HG03432 (cell line): ENCODE results near the gene RPS16.
A peak's percentile ranks its signal among the peaks of the same experiment; 100 is the strongest.

Source experiments
- ATAC-seq: cut with Tn5 transposase; IDR thresholded peaks from one replicate; pipeline ENCODE4 v1.9.1; 2021; ENCODE audit warnings: mild to moderate bottlenecking, moderate library complexity; ENCODE audit not compliant: unreplicated experiment

RPS16 gene

DNA sequence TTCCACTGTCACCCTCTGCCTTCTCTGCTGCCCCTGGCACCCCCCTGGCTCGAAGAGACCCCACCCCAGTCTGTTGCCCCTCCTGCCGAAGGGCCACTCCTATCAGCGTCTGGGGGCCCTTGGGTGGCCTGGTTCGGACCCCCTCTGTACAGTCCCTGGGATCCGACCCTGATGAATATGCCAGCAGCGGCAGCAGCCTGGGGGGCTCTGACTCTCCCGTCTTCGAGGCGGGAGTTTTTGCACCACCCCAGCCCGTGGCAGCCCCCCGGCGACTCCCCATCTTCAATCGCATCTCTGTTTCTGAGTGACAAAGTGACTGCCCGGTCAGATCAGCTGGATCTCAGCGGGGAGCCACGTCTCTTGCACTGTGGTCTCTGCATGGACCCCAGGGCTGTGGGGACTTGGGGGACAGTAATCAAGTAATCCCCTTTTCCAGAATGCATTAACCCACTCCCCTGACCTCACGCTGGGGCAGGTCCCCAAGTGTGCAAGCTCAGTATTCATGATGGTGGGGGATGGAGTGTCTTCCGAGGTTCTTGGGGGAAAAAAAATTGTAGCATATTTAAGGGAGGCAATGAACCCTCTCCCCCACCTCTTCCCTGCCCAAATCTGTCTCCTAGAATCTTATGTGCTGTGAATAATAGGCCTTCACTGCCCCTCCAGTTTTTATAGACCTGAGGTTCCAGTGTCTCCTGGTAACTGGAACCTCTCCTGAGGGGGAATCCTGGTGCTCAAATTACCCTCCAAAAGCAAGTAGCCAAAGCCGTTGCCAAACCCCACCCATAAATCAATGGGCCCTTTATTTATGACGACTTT is 27.1 kb downstream of the RPS16 start:
- ATAC-seq, result no peak

DNA sequence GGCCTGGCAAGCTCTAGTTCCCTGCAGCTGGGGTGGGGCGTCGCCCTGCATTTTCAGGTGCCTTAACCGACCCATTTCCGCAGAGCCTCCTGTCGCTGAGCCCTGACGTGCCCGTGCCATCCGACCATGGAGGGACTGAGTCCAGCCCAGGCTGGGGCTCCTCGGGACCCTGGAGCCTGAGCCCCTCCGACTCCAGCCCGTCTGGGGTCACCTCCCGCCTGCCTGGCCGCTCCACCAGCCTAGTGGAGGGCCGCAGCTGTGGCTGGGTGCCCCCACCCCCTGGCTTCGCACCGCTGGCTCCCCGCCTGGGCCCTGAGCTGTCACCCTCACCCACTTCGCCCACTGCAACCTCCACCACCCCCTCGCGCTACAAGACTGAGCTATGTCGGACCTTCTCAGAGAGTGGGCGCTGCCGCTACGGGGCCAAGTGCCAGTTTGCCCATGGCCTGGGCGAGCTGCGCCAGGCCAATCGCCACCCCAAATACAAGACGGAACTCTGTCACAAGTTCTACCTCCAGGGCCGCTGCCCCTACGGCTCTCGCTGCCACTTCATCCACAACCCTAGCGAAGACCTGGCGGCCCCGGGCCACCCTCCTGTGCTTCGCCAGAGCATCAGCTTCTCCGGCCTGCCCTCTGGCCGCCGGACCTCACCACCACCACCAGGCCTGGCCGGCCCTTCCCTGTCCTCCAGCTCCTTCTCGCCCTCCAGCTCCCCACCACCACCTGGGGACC is 27.9 kb downstream of the RPS16 start:
- ATAC-seq, result no peak

DNA sequence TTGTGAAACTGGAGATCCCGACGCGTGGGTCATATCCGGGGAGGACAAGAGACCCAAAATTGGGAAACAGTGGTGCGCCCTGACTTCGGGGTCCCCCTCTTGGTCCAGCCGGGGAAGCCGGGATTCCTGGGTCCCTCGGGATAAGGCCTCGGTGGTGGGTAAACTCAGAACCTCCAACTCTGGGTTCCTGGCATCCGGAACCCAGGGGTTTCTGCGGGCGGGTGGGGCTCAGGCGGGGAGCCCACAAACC is 28.4 kb downstream of the RPS16 start:
- no peak for ATAC-seq

DNA sequence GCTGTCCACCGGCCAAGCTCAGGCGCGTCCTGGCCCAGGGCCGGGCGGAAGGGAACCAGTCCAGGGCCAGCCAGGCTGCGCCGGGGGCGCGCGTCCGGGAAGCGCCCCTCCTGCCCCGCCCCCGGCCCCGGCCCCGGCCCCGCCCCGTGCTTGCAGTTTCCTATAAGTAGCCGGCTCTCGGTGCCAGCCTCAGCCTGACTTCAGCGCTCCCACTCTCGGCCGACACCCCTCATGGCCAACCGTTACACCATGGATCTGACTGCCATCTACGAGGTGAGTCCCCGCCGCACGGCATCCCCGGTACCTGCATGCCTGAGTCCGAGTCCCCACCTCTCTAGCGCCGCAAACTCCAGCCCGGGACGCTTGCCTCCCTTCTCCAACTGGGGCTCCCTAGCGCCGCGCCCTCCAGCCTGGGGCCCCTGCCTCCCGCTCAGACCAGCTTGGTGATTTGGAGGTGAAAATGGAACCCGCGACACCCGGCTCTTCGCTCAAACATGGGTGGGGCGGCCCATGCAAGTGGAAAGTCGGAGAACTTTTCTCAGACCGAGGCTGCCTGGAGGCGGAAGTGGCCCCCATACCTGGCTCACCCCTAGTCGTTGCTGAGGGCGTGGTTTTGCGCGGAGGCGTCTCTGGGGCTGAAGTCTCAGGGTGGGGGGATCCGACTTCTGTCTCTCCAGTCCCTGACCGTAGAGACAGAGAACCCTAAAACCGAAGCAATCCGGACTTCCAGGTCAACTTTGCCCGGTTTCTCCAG is 28.9 kb downstream of the RPS16 start, which contains the start of gene ZFP36:
ZFP36 (plus strand) TSS at position 192 of the 754 bp plus-strand sequence; CDS start at position 250, 58 bp downstream.
- peak; percentile 24 for ATAC-seq

DNA sequence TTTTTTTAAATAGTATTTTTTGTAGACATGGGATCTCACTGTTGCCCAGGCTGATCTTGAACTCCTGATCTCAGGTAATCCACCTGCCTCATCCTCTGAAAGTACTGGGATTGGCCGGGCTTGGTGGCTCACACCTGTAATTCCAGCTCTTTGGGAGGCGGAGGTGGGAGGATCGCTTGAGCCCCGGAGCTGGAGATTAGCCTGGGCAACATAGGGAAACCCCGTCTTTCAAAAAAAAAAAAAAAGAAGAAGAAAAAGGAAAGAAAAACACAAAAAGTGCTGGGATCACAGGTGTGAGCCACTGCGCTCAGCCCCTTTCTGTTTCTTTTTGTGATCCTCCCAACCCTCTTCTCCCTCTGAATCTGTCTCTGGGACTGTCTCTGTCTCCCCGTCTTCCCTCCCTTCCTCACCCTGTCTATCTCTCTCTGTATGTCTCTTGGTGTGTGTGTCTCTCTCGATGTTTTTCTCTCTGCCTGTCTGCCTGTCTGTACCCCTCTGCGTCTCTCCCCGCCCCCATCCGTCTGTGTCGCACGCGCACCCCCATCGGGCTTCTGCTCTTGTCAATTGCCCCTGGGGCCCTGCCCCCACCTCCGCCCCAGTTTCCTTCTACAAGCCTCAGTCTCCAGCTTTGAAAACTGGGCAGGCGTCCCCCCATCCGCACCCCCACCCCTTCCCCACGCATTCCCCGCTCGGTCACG is 29.6 kb downstream of the RPS16 start:
- no peak for ATAC-seq

DNA sequence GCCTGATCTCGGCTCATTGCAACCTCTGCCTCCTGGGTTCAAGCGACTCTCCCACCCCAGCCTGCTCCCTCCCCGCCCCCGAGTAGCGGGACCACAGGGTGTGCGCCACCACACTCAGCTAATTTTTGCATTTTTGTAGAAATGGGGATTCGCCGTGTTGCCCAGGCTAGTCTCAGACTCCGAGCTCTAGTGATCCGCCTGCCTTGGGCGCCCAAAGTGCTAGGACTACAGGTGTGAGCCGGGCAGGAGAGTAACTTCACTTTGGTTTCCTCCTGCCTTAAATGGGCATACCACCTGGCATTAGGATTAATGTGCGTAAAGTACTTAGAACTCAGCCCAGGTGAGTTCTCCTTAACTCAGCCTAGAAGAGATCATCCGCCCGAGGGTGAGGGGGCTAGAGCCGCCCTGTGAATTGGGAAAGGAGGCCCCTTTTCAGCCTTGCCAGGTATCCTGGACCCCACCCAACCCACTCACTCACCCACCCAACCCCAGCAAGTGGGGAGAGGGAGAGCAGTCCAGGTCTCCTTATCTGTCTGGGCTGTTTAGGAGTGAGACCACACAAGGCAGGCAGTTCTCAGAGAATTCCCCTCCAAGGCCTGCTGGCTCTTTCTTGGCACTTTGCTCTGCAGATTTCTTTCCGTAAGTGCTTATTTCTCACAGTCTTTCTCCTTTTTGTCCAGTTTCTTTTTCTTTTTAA is 30.3 kb downstream of the RPS16 start:
- no peak for ATAC-seq

DNA sequence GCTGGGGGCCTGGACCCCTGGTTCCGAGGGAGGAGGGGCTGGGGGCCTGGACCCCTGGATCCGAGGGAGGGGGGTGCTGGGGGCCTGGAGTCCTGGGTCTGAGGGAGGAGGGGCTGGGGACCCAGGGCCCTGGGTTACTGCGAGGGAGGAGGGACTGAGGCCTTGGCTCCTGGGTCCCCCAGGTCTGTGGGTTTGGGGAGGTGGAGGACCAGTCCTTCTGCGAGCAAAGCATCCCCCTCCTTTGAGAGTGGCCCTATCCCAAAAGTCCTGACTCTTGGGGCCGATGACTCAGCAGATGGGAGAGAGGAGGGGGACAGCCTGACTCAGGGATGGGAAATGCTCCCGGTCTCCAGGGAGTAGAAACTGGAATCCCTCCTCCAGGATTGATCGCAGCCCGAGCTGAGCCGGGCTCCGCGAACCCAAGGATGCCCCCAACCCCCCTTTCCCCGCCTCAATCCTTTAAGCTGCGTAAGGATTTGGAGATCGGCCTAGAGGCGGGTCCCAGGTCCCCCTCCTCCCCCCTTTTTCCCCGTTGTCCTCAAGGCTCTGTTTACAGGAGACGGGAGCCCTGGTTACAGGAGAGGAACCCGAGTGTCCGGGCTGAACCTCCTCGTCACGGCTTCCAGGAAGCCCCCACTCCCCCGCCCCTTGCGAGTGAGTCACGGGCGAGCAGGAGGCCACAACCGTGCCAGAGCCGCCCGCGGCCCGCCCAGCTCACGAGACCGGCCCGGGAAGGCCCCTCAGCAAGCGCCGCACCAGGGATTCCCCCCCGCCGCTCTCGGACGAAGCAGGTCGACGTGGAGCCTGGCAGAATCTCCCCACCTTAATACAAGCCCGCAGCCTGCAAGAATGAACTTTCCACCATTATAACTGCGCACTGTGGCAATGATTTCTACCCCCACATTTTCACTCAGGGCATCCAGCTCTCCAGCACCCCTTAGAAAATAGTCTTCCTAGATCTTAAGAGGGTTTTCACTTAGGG is 32.1 kb downstream of the RPS16 start:
- peak; percentile 27 for ATAC-seq

DNA sequence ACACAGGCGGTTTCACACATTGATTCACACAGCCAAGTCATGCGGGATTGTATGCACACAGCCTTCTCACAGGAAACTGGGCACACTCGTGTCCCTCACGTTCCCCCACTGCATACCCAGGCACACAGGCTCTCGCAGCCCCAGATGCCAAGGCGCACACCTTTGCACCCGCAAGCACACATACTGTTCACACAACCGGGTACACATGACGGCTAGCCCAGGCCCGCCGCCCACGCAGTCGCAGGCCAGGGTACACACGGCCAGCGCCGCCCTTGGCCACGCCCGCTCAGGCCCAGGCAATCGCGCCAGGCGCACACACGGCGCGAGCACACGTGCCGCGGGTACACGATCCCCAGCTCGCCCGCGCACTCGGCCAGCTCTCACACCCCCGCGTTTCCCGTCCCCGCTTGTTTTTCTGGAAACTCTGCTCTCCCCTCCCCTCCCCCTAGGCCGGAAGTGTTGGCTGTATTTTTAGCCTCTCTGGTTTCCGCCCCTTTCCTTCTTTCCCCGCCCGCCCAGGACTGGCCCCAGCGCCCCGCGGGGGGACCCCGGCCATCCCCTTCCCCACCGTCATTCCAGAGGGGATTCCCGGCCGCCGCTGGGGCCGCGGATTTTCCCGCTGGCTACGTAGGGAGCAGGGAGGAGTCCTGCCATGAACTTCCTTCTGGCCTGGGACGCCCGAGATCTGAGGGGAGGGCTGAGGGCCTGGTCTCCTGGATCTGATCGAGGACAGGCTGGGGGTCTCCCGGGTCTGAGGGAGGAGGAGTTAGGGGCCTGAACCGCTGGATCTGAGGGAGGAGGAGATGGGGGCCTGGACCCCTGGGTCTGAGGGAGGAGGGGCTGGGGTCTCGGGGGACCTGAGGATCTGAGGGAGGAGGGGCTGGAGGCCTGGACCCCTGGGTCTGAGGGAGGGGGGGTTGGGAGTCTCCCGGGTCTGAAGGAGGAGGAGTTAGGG is 33.1 kb downstream of the RPS16 start:
- ATAC-seq, result peak; percentile 26

DNA sequence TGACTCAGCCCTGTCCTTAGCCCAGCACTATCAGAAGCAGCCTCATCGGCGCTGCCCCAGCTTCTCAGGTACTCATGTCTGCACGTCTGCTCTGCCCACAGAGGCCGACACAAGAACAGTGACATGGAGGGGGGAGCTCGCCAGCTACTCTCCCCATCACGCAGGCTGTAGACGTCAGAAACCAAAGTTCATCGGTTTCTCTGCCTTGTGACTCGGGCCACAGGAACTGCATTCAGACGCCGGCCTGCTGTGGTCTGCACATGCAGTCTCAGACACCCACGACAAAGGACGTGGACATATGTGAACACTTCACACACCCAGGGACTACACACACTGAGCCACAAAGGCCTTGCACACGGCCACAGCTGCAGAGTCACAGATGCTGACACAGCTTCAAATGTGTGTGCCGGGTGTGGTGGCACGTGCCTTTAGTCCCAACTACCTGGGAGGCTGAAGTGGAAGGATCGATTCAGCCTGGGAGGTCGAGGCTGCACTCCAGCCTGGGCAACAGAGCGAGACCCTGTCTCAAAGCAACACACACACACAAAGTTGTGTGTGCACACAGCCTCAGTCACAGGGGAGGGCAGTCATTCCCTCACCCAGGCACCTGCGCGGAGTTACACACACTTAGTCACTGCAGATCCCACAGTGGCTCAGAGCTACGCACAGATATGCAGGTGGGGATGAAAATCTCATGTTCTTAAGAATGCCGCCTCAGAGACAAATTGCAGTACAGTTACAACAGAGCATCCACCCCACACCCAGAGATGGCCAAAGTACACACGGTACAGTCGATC is 34.0 kb downstream of the RPS16 start:
- peak; percentile 27 for ATAC-seq

DNA sequence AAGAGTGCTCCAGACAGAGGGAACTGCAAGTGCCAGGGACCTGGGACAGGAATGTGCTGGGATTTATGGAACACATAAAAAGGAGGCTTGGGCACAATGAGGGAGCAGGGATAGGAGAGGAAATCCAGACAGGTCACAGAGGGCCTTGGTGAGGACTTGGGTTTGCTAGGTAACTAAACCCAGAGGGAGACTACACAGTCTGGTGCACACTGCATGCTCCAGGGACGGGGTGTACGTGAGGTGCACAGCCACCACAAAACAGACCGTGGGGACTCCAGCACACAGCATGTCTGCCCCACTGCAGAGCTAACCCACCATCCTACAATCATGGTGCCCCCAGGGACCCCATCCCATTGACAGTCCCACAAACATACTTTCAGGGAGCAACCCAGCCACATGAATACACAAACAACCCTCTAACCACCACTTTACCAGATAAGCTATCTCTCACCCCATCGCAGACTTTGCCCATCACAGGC is 34.6 kb downstream of the RPS16 start:
- peak; percentile 9 for ATAC-seq

DNA sequence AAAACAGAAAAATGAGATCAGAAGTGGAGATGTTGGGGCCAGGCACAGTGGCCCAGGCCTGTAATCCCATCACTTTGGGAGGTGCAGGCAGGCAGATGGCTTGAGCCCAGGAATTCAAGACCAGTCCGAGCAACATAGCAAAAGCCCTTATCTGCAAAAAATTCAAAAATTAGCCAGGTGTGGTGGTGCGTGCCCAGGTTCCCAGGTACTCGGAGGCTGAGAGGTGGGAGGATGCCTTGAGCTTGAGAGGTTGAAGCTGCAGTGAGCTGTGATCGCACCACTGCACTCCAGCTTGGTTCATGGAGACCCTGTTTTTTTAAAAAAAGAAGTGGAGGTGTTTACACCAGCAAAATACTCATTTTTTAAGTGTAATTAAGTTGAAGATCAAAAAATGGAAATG is 35.7 kb downstream of the RPS16 start:
- no peak for ATAC-seq

DNA sequence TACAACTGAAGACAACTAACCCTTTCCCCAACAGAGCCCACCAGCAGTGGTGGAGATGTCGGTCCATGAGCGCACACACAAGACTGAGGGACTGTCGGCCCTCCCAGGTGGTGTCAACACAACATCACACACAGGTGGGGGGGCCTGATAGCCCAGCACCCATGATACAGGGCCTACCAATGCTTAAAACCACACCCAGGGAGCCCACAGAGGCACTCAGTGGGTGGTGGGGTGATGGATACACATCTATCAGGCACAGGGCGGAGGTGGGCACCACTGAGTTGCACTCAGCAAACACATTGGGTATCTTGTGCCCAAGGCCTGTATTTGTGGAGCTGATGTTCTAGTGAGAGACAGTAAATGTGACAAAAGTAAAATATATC is 36.1 kb downstream of the RPS16 start:
- no peak for ATAC-seq

DNA sequence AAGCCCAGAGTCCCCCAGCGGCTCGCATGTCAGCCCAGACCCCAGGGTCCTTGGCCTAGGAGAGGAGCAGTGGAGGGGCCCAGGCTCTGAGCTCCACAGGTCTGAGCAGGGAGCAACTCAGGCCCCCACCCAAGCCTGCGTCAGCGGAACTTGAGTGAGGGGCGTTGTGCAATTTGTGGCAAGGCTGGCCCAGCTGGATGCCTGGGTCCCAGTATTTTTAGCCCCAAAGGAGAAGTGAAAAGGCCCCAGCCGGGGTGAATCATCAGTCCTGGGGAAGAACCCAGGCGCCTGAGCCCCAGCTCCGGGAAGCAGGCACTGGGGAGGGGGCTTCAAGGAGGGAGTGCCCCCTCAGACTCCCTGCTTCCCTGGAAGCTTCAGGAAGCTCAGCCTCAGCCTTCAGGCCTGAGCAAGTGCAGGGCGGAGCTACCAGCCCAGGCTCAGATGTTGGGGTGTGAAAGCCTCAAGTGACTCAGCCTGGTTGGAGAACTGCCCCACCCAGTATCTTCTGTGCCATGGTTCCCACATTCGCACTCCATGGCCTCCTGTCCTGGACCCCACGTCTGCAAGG is 37.4 kb downstream of the RPS16 start:
- ATAC-seq, result no peak

DNA sequence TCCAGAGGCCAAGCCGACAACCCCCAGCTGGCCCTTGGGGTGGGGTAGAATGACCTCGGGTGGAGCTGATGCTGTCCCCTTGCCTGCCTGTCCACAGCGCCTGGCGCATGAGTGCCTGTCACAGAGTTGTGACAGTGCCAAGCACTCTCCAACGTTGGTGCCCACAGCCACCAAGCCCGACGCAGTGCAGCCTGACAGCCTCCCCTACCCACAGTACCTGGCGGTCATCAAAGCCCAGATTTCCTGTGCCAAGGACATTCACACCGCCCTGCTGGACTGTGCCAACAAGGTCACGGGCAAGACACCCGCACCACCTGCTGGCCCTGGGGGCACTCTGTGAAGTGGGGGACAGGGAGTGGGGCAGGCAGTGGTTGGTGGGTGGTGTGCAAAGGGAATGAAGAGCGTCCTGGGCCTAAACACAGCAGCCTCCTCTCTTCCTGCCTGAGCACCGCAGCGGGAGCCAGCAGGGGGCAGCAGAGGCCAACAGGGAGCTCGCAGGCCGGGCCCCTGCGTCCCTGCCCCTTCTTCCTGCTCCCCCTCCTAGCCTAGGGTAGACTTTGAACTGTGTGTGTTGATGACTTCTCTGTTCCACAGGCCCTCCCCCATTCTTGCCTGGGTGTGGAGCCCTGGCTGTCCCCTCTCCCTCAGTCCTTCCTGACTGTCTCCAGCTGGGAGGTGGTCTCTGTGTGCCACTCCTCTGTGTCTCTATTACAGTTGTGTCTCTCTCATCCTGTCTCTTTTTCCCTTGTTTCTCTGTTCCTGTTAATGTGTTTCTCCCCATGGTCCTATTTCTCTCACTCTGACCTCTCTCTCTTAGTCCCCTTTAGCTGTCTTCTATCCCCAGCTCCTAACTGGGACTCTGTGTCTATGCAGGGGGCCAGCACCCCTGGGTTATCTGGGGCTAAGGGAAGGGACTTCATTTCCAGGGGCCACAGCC is 38.1 kb downstream of the RPS16 start:
- peak; percentile 39 for ATAC-seq

DNA sequence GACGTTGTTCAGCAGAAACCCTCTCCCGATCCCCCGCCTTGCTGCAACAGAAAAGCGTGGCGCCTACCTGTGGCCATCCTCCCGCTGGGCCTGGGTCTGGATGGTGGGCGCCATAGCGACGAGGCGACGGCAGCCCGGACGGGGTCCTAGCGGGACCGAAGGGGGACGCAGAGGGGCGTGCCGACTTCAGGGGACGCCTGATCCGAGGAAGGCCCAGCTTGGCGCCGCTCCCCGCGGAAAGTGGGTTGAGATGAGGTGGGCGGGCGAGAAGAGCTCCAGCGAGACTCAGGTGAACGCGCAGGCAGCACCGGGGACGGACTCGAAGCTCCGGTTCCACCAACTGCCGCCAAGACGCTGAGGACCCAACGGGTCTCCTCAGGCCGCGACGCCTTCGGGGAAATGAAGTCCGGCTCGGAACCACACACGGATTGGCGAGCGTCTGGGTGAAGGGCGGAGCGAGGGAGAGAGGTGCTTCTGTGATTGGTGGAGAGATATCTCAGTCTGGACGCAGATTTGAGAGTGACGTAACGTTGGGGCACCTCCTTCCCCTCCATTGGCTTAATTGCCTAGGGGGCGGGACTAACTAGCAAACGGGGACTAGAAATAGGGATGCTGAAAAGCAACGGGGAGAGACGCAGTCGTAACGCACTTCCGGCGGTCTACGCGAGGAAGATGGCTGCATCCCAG is 44.9 kb downstream of the RPS16 start, which contains the start of the genes MED29 and PAF1:
MED29 (plus strand) TSS at position 628 of the 687 bp plus-strand sequence; CDS start at position 673, 45 bp downstream.
PAF1 (minus strand) TSS at position 356 of the 687 bp plus-strand sequence; CDS start at position 114, 242 bp downstream.
- peak; percentile 86 for ATAC-seq
